SK-N-SH treated with all-trans-retinoic acid at 6 μM for 48 hours (cell line): ENCODE data around the gene AUTS2.

Source experiments
- ATAC-seq: fragments of 200-7000 bp; cut with Tn5 transposase; 3 replicates; pipeline ENCODE4 v1.9.1; 2020; ENCODE audit warnings: mild to moderate bottlenecking, moderate library complexity
- BACH2 ChIP-seq: fragments of 250-450 bp; sonication (Bioruptor Pico); IDR thresholded peaks from 2 replicates; pipeline ENCODE4 v1.9.0; 2021; ENCODE audit warnings: mild to moderate bottlenecking, borderline replicate concordance
- CSDC2 ChIP-seq: fragments of 250-450 bp; sonication (Bioruptor Pico); IDR thresholded peaks from 2 replicates; pipeline ENCODE4 v1.5.0; 2020; ENCODE audit warnings: mild to moderate bottlenecking, moderate library complexity
- GLIS3 ChIP-seq: fragments of 250-450 bp; sonication (Bioruptor Pico); IDR thresholded peaks from 2 replicates; pipeline ENCODE4 v1.5.0; 2020; ENCODE audit warnings: mild to moderate bottlenecking, moderate library complexity
- OSR1 ChIP-seq: fragments of 250-450 bp; sonication (Bioruptor Pico); IDR thresholded peaks from 2 replicates; pipeline ENCODE4 v1.8.0; 2022; ENCODE audit warnings: moderate library complexity, mild to moderate bottlenecking, inconsistent platforms
- PATZ1 ChIP-seq: fragments of 250-450 bp; sonication (Bioruptor Pico); IDR thresholded peaks from 2 replicates; pipeline ENCODE4 v1.8.0; 2020; ENCODE audit warnings: mild to moderate bottlenecking, moderate library complexity, borderline replicate concordance
- RARB ChIP-seq: fragments of 250-450 bp; sonication (Bioruptor Pico); IDR thresholded peaks from 2 replicates; pipeline ENCODE4 v1.8.0; 2021; ENCODE audit warnings: mild to moderate bottlenecking, moderate library complexity
- TCF4 ChIP-seq: fragments of 250-450 bp; sonication (Bioruptor Pico); IDR thresholded peaks from 2 replicates; pipeline ENCODE4 v1.8.0; 2021; ENCODE audit warnings: mild to moderate bottlenecking, moderate library complexity, borderline replicate concordance
- TOX ChIP-seq: fragments of 250-450 bp; sonication (Bioruptor Pico); IDR thresholded peaks from 2 replicates; pipeline ENCODE4 v1.8.0; 2021; ENCODE audit warnings: mild to moderate bottlenecking, moderate library complexity, borderline replicate concordance
- TSHZ2 ChIP-seq: fragments of 250-450 bp; sonication (Bioruptor Pico); IDR thresholded peaks from 2 replicates; pipeline ENCODE4 v1.5.0; 2020; ENCODE audit warnings: mild to moderate bottlenecking, moderate library complexity
- ZC3H10 ChIP-seq: fragments of 250-450 bp; sonication (Bioruptor Pico); IDR thresholded peaks from 2 replicates; pipeline ENCODE4 v1.5.1; 2021; ENCODE audit warnings: mild to moderate bottlenecking, moderate library complexity
- ZFP3 ChIP-seq: fragments of 250-450 bp; sonication (Bioruptor Pico); IDR thresholded peaks from 2 replicates; pipeline ENCODE4 v1.5.0; 2020; ENCODE audit warnings: mild to moderate bottlenecking, moderate library complexity
- ZFP30 ChIP-seq: fragments of 450-650 bp; formaldehyde crosslinking; IDR thresholded peaks from 2 replicates; pipeline ENCODE4 v1.5.0; 2022; ENCODE audit warnings: mild to moderate bottlenecking, moderate library complexity
- ZNF70 ChIP-seq: fragments of 450-650 bp; formaldehyde crosslinking; IDR thresholded peaks from 2 replicates; pipeline ENCODE4 v1.5.0; 2020; ENCODE audit warnings: mild to moderate bottlenecking, moderate library complexity
- ZNF8 ChIP-seq: fragments of 450-650 bp; formaldehyde crosslinking; IDR thresholded peaks from 2 replicates; pipeline ENCODE4 v1.5.0; 2020; ENCODE audit warnings: mild to moderate bottlenecking, moderate library complexity
- TF ChIP-seq, protein P1 (sequence below): fragments of 250-450 bp; sonication (Bioruptor Pico); IDR thresholded peaks from 2 replicates; pipeline ENCODE4 v1.5.1; 2020; ENCODE audit warnings: low read depth, mild to moderate bottlenecking, moderate library complexity

The AUTS2 gene

DNA sequence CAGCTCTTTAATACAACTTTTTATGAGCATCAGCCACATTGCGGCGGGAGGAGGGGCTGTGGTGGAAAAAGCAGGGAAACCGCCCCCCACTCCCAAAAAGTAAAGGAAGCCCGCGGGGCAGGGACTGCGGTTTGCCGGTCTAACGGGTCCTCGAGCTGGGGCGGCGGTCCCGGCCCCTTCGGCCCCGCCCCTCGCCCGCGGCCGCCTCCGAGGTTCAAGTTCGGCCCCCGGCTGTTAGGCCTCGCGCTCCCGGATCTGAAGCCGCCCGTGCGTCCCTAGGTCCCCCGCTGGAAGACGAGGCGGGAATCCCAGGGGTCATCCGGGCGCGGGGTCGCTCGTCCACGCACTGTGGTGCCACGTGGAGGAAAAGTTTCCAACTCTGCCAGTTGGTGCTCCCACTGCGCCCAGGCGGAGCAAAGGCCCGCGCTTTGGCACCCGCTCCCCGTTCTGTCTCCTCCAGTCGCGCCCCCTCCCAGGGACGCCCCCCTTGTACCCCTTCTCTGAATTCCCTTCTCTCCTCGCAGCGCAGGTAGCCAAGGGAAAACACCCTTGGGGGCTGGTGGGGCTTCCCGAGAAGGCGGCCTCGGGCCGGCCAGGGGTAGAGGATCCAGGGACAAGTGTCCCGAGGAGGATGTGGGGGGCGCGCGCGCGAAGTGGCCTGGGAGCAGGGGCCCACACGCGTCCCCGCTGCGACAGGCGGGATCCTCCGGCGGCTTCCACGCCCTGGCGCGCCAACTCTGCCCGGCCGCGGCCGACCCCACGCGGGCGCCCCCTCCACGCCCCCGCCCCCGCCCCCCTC lies 798 bp upstream of the AUTS2 start:
- peak; percentile 42 for ATAC-seq

GRCh38 chr7:69598487-69599285 lies 411 bp downstream of the AUTS2 start:
- ATAC-seq, result peak; percentile 56
- TF ChIP-seq TCF4 (no peak), TSHZ2 (CRISPR knock-in tag) (0 out of 2 replicates have a peak, but pooled peaks have one; percentile 9), RARB (CRISPR knock-in tag) (no peak), CSDC2 (CRISPR knock-in tag) (no peak), PATZ1 (CRISPR knock-in tag) (peak; percentile 94; the same call in 1 of the 2 replicates)

More for the DNA sequence above, 798 bp upstream of the AUTS2 start:
- TF ChIP-seq TSHZ2 (CRISPR knock-in tag), result peak; percentile 42
- no peak for TF ChIP-seq ZNF70 (CRISPR knock-in tag)
- TF ChIP-seq, protein P1, sequence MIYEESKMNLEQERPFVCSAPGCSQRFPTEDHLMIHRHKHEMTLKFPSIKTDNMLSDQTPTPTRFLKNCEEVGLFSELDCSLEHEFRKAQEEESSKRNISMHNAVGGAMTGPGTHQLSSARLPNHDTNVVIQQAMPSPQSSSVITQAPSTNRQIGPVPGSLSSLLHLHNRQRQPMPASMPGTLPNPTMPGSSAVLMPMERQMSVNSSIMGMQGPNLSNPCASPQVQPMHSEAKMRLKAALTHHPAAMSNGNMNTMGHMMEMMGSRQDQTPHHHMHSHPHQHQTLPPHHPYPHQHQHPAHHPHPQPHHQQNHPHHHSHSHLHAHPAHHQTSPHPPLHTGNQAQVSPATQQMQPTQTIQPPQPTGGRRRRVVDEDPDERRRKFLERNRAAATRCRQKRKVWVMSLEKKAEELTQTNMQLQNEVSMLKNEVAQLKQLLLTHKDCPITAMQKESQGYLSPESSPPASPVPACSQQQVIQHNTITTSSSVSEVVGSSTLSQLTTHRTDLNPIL (CRISPR knock-in tag), result no peak

DNA sequence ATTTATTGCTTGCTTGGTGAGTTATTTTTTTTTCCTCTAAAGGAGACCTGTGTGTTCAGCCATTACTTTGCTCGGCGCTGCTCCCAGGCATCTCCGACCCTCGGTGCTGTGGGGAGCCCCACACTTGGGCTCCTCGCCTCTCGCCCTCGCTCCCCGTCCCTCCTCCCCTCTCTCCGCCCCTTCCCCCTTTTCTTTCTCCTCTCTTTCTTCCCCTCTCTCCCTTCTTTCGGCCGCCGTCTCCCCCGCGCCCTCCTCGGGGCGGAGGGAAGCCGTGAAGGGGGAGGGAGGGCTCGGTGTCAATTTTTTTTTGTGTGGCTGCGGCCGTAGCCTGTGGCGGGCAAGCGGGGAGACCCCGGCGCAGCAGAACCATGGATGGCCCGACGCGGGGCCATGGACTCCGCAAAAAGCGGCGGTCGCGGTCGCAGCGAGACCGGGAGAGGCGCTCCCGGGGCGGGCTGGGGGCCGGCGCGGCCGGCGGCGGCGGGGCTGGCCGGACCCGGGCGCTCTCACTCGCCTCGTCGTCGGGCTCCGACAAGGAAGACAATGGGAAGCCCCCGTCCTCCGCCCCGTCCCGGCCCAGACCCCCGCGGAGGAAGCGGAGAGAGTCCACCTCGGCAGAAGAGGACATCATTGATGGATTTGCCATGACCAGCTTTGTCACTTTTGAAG lies 1.1 kb downstream of the AUTS2 start:
- TF ChIP-seq ZFP30 (CRISPR knock-in tag), result no peak
- no peak for TF ChIP-seq TOX (CRISPR knock-in tag)
- no peak for TF ChIP-seq GLIS3 (CRISPR knock-in tag)
- no peak for TF ChIP-seq CSDC2 (CRISPR knock-in tag)
- no peak for TF ChIP-seq ZC3H10
- no peak for TF ChIP-seq BACH2
- TF ChIP-seq OSR1 (CRISPR knock-in tag), result no peak
- TF ChIP-seq ZFP3 (CRISPR knock-in tag), result no peak
- TF ChIP-seq, protein P1 (CRISPR knock-in tag), result no peak
- TF ChIP-seq ZNF8 (CRISPR knock-in tag), result no peak
- TF ChIP-seq, all 23 proteins: peak for 0
- peak; percentile 53 for ATAC-seq
